Mammary epithelial cell (primary cell): ENCODE measurements around the gene GXYLT2.

Experiments used
- EZH2 ChIP-seq: IDR thresholded peaks from 2 replicates; pipeline ENCODE4 v1.6.1; 2012; ENCODE audit warnings: low read length, inconsistent platforms, borderline replicate concordance
- TF ChIP-seq, protein P1 (sequence below), 2 donors: IDR thresholded peaks in 1 of 2; conservative IDR thresholded peaks in 1 of 2; 2 replicates each; pipeline ENCODE4 v1.5.1; 2011 to 2012; ENCODE audit warnings: inconsistent platforms in 2 of 2, low read length in 2 of 2, mild to moderate bottlenecking in 2 of 2, control low read depth in 1 of 2, low read depth in 1 of 2; ENCODE audit not compliant: insufficient read depth in 1 of 2; ENCODE audit errors: extremely low read depth in 1 of 2

DNA sequence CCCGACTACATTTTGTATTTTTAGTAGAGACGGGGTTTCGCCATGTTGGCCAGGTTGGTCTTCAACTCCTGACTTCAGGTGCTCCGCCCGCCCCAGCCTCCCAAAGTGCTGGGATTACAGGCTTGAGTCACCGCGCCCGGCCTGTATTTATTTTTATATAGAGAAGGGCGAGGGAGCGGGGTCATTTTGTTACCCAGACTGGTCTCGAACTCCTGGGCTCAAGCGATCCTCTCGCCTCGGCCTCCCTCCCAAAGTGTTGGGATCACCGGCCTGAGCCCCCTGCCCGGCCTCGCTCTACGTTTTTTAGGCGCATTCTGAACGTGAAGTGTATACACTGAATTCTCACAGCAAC is 108.3 kb downstream of the GXYLT2 start:
- TF ChIP-seq, protein P1, sequence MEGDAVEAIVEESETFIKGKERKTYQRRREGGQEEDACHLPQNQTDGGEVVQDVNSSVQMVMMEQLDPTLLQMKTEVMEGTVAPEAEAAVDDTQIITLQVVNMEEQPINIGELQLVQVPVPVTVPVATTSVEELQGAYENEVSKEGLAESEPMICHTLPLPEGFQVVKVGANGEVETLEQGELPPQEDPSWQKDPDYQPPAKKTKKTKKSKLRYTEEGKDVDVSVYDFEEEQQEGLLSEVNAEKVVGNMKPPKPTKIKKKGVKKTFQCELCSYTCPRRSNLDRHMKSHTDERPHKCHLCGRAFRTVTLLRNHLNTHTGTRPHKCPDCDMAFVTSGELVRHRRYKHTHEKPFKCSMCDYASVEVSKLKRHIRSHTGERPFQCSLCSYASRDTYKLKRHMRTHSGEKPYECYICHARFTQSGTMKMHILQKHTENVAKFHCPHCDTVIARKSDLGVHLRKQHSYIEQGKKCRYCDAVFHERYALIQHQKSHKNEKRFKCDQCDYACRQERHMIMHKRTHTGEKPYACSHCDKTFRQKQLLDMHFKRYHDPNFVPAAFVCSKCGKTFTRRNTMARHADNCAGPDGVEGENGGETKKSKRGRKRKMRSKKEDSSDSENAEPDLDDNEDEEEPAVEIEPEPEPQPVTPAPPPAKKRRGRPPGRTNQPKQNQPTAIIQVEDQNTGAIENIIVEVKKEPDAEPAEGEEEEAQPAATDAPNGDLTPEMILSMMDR (conservative IDR thresholded peaks at IDR 0.05 in 1 of 2, IDR thresholded peaks at IDR 0.05 in 1 of 2; ENCODE audit: extremely low read depth in 1 of 2, insufficient read depth in 1 of 2, low read depth in 1 of 2, low read length in 2 of 2): no peak
- no peak for TF ChIP-seq EZH2
